Measurements from ENCODE around the gene PRDX2. TPM values are rescaled to one million over a fixed set of nuclear protein-coding genes. Genes with fewer than 3 reads are reported as not detected.

Gene PRDX2
- total and polyA plus RNA-seq, 2 donors (not counting 3 experiments of a cell fraction or from before 2014, with no cell fraction given): 247 to 492 TPM

- Histone ChIP-seq H3K27me3 (ENCODE audit: control insufficient read depth in 2 of 2, insufficient read depth in 2 of 2, low read length in 2 of 2) (no peaks in the 10 kb centered on the region), H3K36me3 (ENCODE audit: control insufficient read depth in 2 of 2, extremely low read depth in 1 of 2, insufficient read depth in 2 of 2, low read length in 2 of 2) (no peaks in the 10 kb centered on the region), H2AFZ (ENCODE audit: low read depth, low read length) (peak overlapping the region; percentile 27), H3K4me1 (ENCODE audit: control insufficient read depth, extremely low read depth, insufficient read depth, low read length) (peaks cover 32% of the 10 kb centered on the region), H3K9me1 (replicated peaks; ENCODE audit: control insufficient read depth, extremely low read depth, insufficient read depth, low read length) (no peaks in the 10 kb centered on the region), H3K9ac (replicated peaks; ENCODE audit: extremely low read depth, insufficient read depth, low read length) (peak overlapping the region; percentile 74), H3K4me3 (replicated peaks in 1 of 3; ENCODE audit: insufficient read depth in 1 of 3, low read depth in 1 of 3, low read length in 3 of 3) (peak overlapping the region; percentile 70 to 76 (median 71)), H4K20me1 (replicated peaks; ENCODE audit: control insufficient read depth, extremely low read depth, insufficient read depth, low read length) (no peaks in the 10 kb centered on the region), H3K79me2 (ENCODE audit: control insufficient read depth, insufficient read depth, low read length) (peaks cover 14% of the 10 kb centered on the region), H3K4me2 (ENCODE audit: insufficient read depth, low read length) (peak overlapping the region; percentile 56), H3K27ac (ENCODE audit: insufficient read depth, low read depth, low read length) (peak overlapping the region; percentile 91), H3K9me3 (replicated peaks; ENCODE audit: control insufficient read depth, insufficient read depth, low read length) (no peaks in the 10 kb centered on the region)
- DNase-seq (ENCODE audit: low read depth, low spot score): peak; percentile 97
- TF ChIP-seq POLR2A (IDR thresholded peaks at IDR 0.05; ENCODE audit: low read depth, low read length): no peak
- no peak for TF ChIP-seq MYC (IDR thresholded peaks at IDR 0.05; ENCODE audit: low read depth, low read length)
- peak; percentile 91 for TF ChIP-seq POLR2AphosphoS5 (IDR thresholded peaks at IDR 0.05; ENCODE audit: insufficient read depth, low read depth, low read length)
- TF ChIP-seq MAX (IDR thresholded peaks at IDR 0.05; ENCODE audit: insufficient read depth, insufficient read length): peak; percentile 67
- peak; percentile 53 for TF ChIP-seq FOS (IDR thresholded peaks at IDR 0.05; ENCODE audit: borderline replicate concordance, insufficient read depth, low read length)
- dilution Hi-C loops (cut with MboI; ENCODE audit: extremely low pct_ligation_motif_present, low sequenced_read_pairs) (no loop called here), intact Hi-C loops (cut with micrococcal nuclease) (no loop called here)
- no TSS peak for BruUV-seq (replicated peaks)
- CTCF ChIA-PET: interaction anchor here (1.5 to 13.8 kb wide), 6 partner anchors 11 to 77 kb away, joined by 4 to 524 read pairs (median 26); partner anchors contain the start of gene HOOK2
- FAIRE-seq: peak; percentile 91
- POLR2A ChIA-PET: interaction anchor here (0.5 to 4.1 kb wide), 7 partner anchors 10 to 1069 kb away, joined by 3 to 94 read pairs (median 5); partner anchors contain the start of gene HOOK2
Measured at GRCh38 chr19:12793290-12794195, 8.1 kb downstream of the PRDX2 start.

DNA sequence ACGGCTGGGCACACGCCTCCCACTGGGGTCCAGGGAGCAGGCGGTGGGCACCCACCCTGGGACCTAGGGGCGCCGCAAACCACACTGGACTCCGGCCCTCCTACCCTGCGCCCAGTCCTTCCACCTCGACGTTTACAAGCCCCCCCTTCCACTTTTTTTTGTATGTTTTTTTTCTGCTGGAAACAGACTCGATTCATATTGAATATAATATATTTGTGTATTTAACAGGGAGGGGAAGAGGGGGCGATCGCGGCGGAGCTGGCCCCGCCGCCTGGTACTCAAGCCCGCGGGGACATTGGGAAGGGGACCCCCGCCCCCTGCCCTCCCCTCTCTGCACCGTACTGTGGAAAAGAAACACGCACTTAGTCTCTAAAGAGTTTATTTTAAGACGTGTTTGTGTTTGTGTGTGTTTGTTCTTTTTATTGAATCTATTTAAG, 8.7 kb downstream of the PRDX2 start:
- Histone ChIP-seq H3K4me1 (ENCODE audit: control insufficient read depth, extremely low read depth, insufficient read depth, low read length) (peaks cover 35% of the 10 kb centered on the region), H4K20me1 (replicated peaks; ENCODE audit: control insufficient read depth, extremely low read depth, insufficient read depth, low read length) (no peaks in the 10 kb centered on the region), H3K36me3 (ENCODE audit: control insufficient read depth in 2 of 2, extremely low read depth in 1 of 2, insufficient read depth in 2 of 2, low read length in 2 of 2) (no peaks in the 10 kb centered on the region), H3K4me3 (replicated peaks in 1 of 3; ENCODE audit: insufficient read depth in 1 of 3, low read depth in 1 of 3, low read length in 3 of 3) (peak overlapping the region; percentile 70 to 76 (median 71)), H3K4me2 (ENCODE audit: insufficient read depth, low read length) (peak overlapping the region; percentile 56), H3K9me3 (replicated peaks; ENCODE audit: control insufficient read depth, insufficient read depth, low read length) (no peaks in the 10 kb centered on the region), H2AFZ (ENCODE audit: low read depth, low read length) (no peak overlapping the region), H3K9ac (replicated peaks; ENCODE audit: extremely low read depth, insufficient read depth, low read length) (peak overlapping the region; percentile 74), H3K9me1 (replicated peaks; ENCODE audit: control insufficient read depth, extremely low read depth, insufficient read depth, low read length) (no peaks in the 10 kb centered on the region), H3K27me3 (ENCODE audit: control insufficient read depth in 2 of 2, insufficient read depth in 2 of 2, low read length in 2 of 2) (no peaks in the 10 kb centered on the region), H3K27ac (ENCODE audit: insufficient read depth, low read depth, low read length) (peak overlapping the region; percentile 91), H3K79me2 (ENCODE audit: control insufficient read depth, insufficient read depth, low read length) (peaks cover 14% of the 10 kb centered on the region)
- BruUV-seq (replicated peaks): TSS peak; percentile 78
- ChIA-PET CTCF (interaction anchor here (1.5 to 13.8 kb wide), 5 partner anchors 10 to 76 kb away, joined by 4 to 524 read pairs (median 21); partner anchors contain the start of gene HOOK2), POLR2A (interaction anchor here (0.7 to 4.1 kb wide), 5 partner anchors 10 to 1070 kb away, joined by 3 to 94 read pairs (median 6); partner anchors contain the start of gene HOOK2)
- TF ChIP-seq POLR2A (IDR thresholded peaks at IDR 0.05; ENCODE audit: low read depth, low read length) (no peak), MYC (IDR thresholded peaks at IDR 0.05; ENCODE audit: low read depth, low read length) (no peak), JUN (IDR thresholded peaks at IDR 0.05; ENCODE audit: borderline replicate concordance, insufficient read depth, insufficient read length, low read depth) (no peak), GATA2 (IDR thresholded peaks at IDR 0.05; ENCODE audit: insufficient read depth, insufficient read length, low read depth, low read length) (no peak), MAX (IDR thresholded peaks at IDR 0.05; ENCODE audit: insufficient read depth, insufficient read length) (no peak), FOS (IDR thresholded peaks at IDR 0.05; ENCODE audit: borderline replicate concordance, insufficient read depth, low read length) (no peak), EZH2 (IDR thresholded peaks at IDR 0.05; ENCODE audit: borderline replicate concordance, low read depth, low read length, severe bottlenecking) (no peak)
- dilution Hi-C loops (cut with MboI; ENCODE audit: extremely low pct_ligation_motif_present, low sequenced_read_pairs): no loop called here
- FAIRE-seq: no peak
- peak; percentile 28 for DNase-seq (ENCODE audit: low read depth, low spot score)
- intact Hi-C loops (cut with micrococcal nuclease): no loop called here

Measured in endothelial cell of umbilical vein (primary cell).